Uterus (tissue), 4 donors: ENCODE measurements around the gene PPP4C. TPM values are rescaled to one million over a fixed set of nuclear protein-coding genes. Genes with fewer than 3 reads are reported as not detected.
"Not testable (repeated sequence)": the region's sequence is repeated elsewhere in the genome, so short reads cannot be mapped to it uniquely, and the experiment has no call there.

Experiments used
- DNase-seq, 2 donors: peaks; one replicate each; pipeline ENCODE4 v3.0.0-alpha.2; 2019 to 2020
- H3K27ac ChIP-seq, 2 donors: fragments of 200-600 bp; sonication (generic); 1 replicate in 1 of 2; 2 replicates in 1 of 2; pipeline ENCODE4 v1.5.1; 2016 to 2018
- H3K27me3 ChIP-seq, 2 donors: fragments of 200-600 bp; sonication (generic); one replicate each; pipeline ENCODE4 v1.5.1; 2018 to 2019; ENCODE audit warnings: control low read depth in 1 of 2
- H3K36me3 ChIP-seq, 2 donors: fragments of 200-600 bp; sonication (generic); one replicate each; pipeline ENCODE4 v1.5.1; 2019; ENCODE audit warnings: control low read depth in 1 of 2
- H3K4me1 ChIP-seq, 2 donors: fragments of 200-600 bp; sonication (generic); one replicate each; pipeline ENCODE4 v1.5.1; 2018 to 2019; ENCODE audit warnings: control low read depth in 1 of 2
- H3K4me3 ChIP-seq, 2 donors: fragments of 200-600 bp; sonication (generic); 1 replicate in 1 of 2; 2 replicates in 1 of 2; pipeline ENCODE4 v1.5.1; 2018 to 2019; ENCODE audit warnings: mild to moderate bottlenecking in 1 of 2
- H3K9me3 ChIP-seq, 2 donors: fragments of 200-600 bp; sonication (generic); one replicate each; pipeline ENCODE4 v1.5.1; 2019; ENCODE audit warnings: control low read depth in 1 of 2
- CTCF ChIP-seq, 4 experiments: fragments of 200-600 bp in 2 of 4; fragments of 450-650 bp in 2 of 4; sonication (generic) in 2 of 4; IDR thresholded peaks; one replicate each; pipeline ENCODE4 v1.5.1; 2016 to 2019; ENCODE audit warnings: antibody characterized with exemption in 4 of 4, mild to moderate bottlenecking in 2 of 4, moderate library complexity in 1 of 4
- POLR2A ChIP-seq, 2 donors: fragments of 450-650 bp; IDR thresholded peaks; one replicate each; pipeline ENCODE4 v1.6.1; 2016; ENCODE audit warnings: antibody characterized with exemption in 2 of 2, mild to moderate bottlenecking in 1 of 2, moderate library complexity in 1 of 2
- intact Hi-C: fragments of 100-400 bp; cut with DNase I; formaldehyde crosslinking; loops from one replicate; pipeline ENCODE4 v1.15.1; 2023; ENCODE audit warnings: low total_unique reads
- total RNA-seq, 4 donors: library from RNA; depleted of rRNA in 3 of 4; stranded (reverse); fragments of >200 nt in 3 of 4; gene quantifications; one replicate each; pipeline versions ENCODE4 v1.1.0 to v1.2.4, GENCODE V29; 2014 to 2023
- donor health status: DM: yes; HTN: yes; CAD: no.

PPP4C gene
- total RNA-seq, 4 donors from 2014 or later = 15.6 to 78.5 (median 64.5) TPM

- TF ChIP-seq CTCF (IDR thresholded peaks at IDR 0.05) (no peak), POLR2A (IDR thresholded peaks at IDR 0.05) (peak in 1 of 2 donors; percentile 45)
- Histone ChIP-seq H3K9me3 (no peaks in the 10 kb centered on the region), H3K27ac (peak overlapping the region; percentile 92 to 95), H3K36me3 (no peaks in the 10 kb centered on the region), H3K27me3 (no peaks in the 10 kb centered on the region), H3K4me3 (peak overlapping the region; percentile 66 to 99), H3K4me1 (no peaks in the 10 kb centered on the region)
- DNase-seq = peak; percentile 60 to 67
- intact Hi-C loops = no loop called here
Measured at GRCh38 chr16:30121741-30122571, 46.2 kb downstream of the PPP4C start.

GRCh38 chr16:30122604-30123160 is 46.9 kb downstream of the PPP4C start:
- intact Hi-C loops = no loop called here
- Histone ChIP-seq H3K27ac (peak overlapping the region; percentile 92 to 95), H3K4me3 (peak overlapping the region; percentile 66 to 99), H3K4me1 (no peaks in the 10 kb centered on the region), H3K27me3 (no peaks in the 10 kb centered on the region), H3K9me3 (no peaks in the 10 kb centered on the region), H3K36me3 (no peaks in the 10 kb centered on the region)
- DNase-seq = no peak
- TF ChIP-seq CTCF (IDR thresholded peaks at IDR 0.05) (no peak), POLR2A (IDR thresholded peaks at IDR 0.05) (no peak)

- H3K9me3 ChIP-seq = no peaks in the 10 kb centered on the region
- intact Hi-C loops = no loop called here
- H3K27ac ChIP-seq = peak overlapping the region; percentile 67 to 95
- no peak for TF ChIP-seq POLR2A (IDR thresholded peaks at IDR 0.05)
- TF ChIP-seq CTCF (IDR thresholded peaks at IDR 0.05) = no peak
- H3K4me1 ChIP-seq = no peaks in the 10 kb centered on the region
- no peaks in the 10 kb centered on the region for H3K27me3 ChIP-seq
- DNase-seq = no peak
- H3K4me3 ChIP-seq = no peak overlapping the region
- no peaks in the 10 kb centered on the region for H3K36me3 ChIP-seq
Measured at GRCh38 chr16:30124985-30125379, 49.2 kb downstream of the PPP4C start.

GRCh38 chr16:30125690-30126089 is 49.9 kb downstream of the PPP4C start:
- H3K27ac ChIP-seq, intact Hi-C loops: not testable (repeated sequence)

GRCh38 chr16:30127993-30128392 is 52.2 kb downstream of the PPP4C start:
- TF ChIP-seq POLR2A (IDR thresholded peaks at IDR 0.05) (no peak), CTCF (IDR thresholded peaks at IDR 0.05) (no peak)
- Histone ChIP-seq H3K36me3 (no peaks in the 10 kb centered on the region), H3K9me3 (no peaks in the 10 kb centered on the region), H3K4me1 (no peaks in the 10 kb centered on the region), H3K27me3 (no peaks in the 10 kb centered on the region), H3K27ac (no peak overlapping the region), H3K4me3 (no peak overlapping the region)
- intact Hi-C loops = no loop called here
- DNase-seq = no peak

More at GRCh38 chr16:30125690-30126089, 49.9 kb downstream of the PPP4C start:
- not testable (repeated sequence) for DNase-seq, H3K36me3 ChIP-seq, H3K4me3 ChIP-seq, H3K4me1 ChIP-seq, H3K27me3 ChIP-seq, H3K9me3 ChIP-seq
